C4-2B (cell line): Measurements from ENCODE around the gene EFNA5.

Experiments used
- ZFX ChIP-seq: fragments of 450-650 bp; IDR thresholded peaks from 2 replicates; pipeline ENCODE4 v1.6.1; 2017
- TF ChIP-seq, protein P1 (sequence below): fragments of 450-650 bp; conservative IDR thresholded peaks from 2 replicates; pipeline ENCODE4 v1.5.1; 2017; ENCODE audit warnings: mild to moderate bottlenecking

DNA sequence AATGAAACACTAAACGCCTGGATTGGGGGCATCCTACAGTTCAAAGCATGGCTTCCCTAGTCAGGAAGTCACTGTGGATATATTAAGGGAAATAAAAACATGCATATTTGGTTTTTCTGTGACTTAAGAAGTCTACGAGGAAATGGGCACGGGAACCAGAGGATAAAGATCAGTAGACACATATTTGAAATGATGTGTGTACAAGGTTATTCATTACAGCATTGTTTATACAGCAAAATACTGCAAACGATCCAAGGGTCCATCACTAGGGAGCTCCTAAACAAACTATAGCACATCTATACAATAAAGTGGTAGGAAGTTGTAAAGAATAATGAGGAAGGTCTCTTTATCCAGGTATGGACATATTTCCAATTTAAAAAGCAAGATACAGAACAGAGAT, 71.8 kb downstream of the EFNA5 start:
- TF ChIP-seq, protein P1, sequence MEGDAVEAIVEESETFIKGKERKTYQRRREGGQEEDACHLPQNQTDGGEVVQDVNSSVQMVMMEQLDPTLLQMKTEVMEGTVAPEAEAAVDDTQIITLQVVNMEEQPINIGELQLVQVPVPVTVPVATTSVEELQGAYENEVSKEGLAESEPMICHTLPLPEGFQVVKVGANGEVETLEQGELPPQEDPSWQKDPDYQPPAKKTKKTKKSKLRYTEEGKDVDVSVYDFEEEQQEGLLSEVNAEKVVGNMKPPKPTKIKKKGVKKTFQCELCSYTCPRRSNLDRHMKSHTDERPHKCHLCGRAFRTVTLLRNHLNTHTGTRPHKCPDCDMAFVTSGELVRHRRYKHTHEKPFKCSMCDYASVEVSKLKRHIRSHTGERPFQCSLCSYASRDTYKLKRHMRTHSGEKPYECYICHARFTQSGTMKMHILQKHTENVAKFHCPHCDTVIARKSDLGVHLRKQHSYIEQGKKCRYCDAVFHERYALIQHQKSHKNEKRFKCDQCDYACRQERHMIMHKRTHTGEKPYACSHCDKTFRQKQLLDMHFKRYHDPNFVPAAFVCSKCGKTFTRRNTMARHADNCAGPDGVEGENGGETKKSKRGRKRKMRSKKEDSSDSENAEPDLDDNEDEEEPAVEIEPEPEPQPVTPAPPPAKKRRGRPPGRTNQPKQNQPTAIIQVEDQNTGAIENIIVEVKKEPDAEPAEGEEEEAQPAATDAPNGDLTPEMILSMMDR: no peak
- no peak for TF ChIP-seq ZFX
